ENCODE data around the gene PABPC4L.

The PABPC4L gene

DNA sequence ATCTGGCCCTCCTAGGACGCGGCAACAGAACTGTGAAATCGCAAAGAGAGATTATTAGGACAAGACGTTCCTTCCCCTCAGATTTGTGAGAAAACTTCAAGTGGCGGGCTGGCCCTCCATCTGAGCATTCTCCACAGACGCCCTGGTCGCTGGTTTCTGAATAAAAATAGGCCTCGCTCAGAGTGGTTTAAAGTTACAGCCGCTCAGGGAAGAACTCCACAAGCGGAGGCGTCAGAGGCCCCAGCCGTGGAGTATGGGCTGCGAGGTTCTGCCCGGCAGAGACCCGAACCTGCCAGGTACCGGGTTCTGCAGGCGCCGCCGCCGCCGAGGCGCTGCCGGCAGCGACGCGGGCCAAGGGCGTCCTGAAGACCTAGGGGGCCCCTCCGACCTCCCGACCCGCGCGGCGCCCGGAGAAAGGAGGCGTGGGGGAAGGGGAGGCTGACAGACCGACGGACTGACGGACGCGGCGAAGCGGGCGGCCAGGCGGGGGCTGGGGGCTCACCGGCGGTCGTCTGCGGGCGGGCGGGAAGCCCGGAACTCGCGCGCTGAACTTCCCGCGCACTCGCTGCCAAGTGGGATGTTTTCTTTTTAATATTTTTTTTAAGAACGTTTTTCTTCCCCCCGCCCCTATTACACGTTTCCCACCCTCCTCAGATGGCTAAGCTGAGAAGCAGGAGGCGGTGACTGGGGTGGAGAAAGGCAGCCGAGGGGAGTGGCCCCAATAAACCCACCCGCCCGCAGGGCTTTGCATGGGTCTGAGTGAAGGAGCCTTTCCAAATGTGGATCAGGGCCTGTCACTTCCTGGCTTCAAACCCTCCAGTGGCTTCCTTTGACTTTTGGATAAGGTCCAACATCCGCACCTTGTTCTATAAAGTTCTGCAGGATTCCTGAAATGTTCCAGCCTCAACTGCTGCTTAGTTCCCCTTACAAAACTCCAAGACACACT, at the start of gene PABPC4L:
TSS of gene PABPC4L (minus strand) at position 574 of the 946 bp plus-strand sequence. CDS start 770 bp downstream, outside the sequence.
- no peak for TF ChIP-seq FOXK2 (IDR thresholded peaks at IDR 0.05)
- no peak for TF ChIP-seq HDGF (IDR thresholded peaks at IDR 0.05; ENCODE audit: borderline replicate concordance)
- peak; percentile 46; the same call in 1 of the 2 replicates for TF ChIP-seq FOXM1 (IDR thresholded peaks at IDR 0.05; ENCODE audit: borderline replicate concordance)
- peak; percentile 48; the same call in 1 of the 2 replicates for TF ChIP-seq ZNF384 (IDR thresholded peaks at IDR 0.05)
- TF ChIP-seq CTBP1 (IDR thresholded peaks at IDR 0.05; ENCODE audit: borderline replicate concordance): 0 out of 2 replicates have a peak, but pooled peaks have one; percentile 12
- peak; percentile 65; the same call in 1 of the 2 replicates for TF ChIP-seq L3MBTL2 (conservative IDR thresholded peaks at IDR 0.05)
- no peak for TF ChIP-seq NFRKB (IDR thresholded peaks at IDR 0.05)
- TF ChIP-seq ELF4 (IDR thresholded peaks at IDR 0.05): no peak
- no peak for TF ChIP-seq TARDBP (IDR thresholded peaks at IDR 0.05)
- TF ChIP-seq BHLHE40 (IDR thresholded peaks at IDR 0.05; ENCODE audit: borderline replicate concordance): no peak
- TF ChIP-seq SP1 (IDR thresholded peaks at IDR 0.05): no peak
- TF ChIP-seq, protein P1, sequence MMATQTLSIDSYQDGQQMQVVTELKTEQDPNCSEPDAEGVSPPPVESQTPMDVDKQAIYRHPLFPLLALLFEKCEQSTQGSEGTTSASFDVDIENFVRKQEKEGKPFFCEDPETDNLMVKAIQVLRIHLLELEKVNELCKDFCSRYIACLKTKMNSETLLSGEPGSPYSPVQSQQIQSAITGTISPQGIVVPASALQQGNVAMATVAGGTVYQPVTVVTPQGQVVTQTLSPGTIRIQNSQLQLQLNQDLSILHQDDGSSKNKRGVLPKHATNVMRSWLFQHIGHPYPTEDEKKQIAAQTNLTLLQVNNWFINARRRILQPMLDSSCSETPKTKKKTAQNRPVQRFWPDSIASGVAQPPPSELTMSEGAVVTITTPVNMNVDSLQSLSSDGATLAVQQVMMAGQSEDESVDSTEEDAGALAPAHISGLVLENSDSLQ (IDR thresholded peaks at IDR 0.05): 0 out of 2 replicates have a peak, but pooled peaks have one; percentile 2
- no peak for TF ChIP-seq FOXA1 (IDR thresholded peaks at IDR 0.05)
- TF ChIP-seq SUZ12 (IDR thresholded peaks at IDR 0.05): no peak
- no peak for TF ChIP-seq ARNT (IDR thresholded peaks at IDR 0.05)
- TF ChIP-seq LEF1 (IDR thresholded peaks at IDR 0.05; ENCODE audit: borderline replicate concordance): no peak
- ChIA-PET POLR2A (no interaction called here), CTCF (no interaction called here)
- DNase-seq (ENCODE audit: extremely low spot score): peak; percentile 72

DNA sequence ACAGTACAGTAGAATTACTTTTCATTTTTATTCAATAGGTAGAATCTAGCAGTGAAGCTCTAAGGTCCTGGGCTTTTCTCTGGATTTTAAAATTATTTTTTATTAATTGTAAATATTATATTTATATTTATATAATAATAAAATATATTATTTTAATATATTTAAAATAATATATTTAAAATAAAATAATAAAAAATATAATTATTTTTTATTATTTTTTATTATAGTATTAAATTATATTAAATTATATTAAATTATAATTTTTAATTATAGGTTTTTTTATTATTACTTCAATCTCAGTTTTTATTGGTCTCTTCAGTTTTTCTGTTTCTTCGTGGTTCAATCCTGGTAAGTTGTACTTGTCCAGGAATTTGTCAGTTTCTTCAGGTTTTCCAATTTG, 49.7 kb upstream of the PABPC4L start:
- no peak for DNase-seq (ENCODE audit: extremely low spot score)
- POLR2A ChIA-PET: no interaction called here
- TF ChIP-seq ELF4 (IDR thresholded peaks at IDR 0.05) (no peak), BHLHE40 (IDR thresholded peaks at IDR 0.05; ENCODE audit: borderline replicate concordance) (no peak), L3MBTL2 (conservative IDR thresholded peaks at IDR 0.05) (no peak), SP1 (IDR thresholded peaks at IDR 0.05) (no peak), SUZ12 (IDR thresholded peaks at IDR 0.05) (no peak), ARNT (IDR thresholded peaks at IDR 0.05) (no peak), TARDBP (IDR thresholded peaks at IDR 0.05) (no peak), FOXM1 (IDR thresholded peaks at IDR 0.05; ENCODE audit: borderline replicate concordance) (no peak), NFRKB (IDR thresholded peaks at IDR 0.05) (no peak), FOXK2 (IDR thresholded peaks at IDR 0.05) (no peak), ZNF384 (IDR thresholded peaks at IDR 0.05) (no peak), FOXA1 (IDR thresholded peaks at IDR 0.05) (no peak), CTBP1 (IDR thresholded peaks at IDR 0.05; ENCODE audit: borderline replicate concordance) (no peak)
- TF ChIP-seq, protein P1 (IDR thresholded peaks at IDR 0.05): no peak
- CTCF ChIA-PET: no interaction called here

DNA sequence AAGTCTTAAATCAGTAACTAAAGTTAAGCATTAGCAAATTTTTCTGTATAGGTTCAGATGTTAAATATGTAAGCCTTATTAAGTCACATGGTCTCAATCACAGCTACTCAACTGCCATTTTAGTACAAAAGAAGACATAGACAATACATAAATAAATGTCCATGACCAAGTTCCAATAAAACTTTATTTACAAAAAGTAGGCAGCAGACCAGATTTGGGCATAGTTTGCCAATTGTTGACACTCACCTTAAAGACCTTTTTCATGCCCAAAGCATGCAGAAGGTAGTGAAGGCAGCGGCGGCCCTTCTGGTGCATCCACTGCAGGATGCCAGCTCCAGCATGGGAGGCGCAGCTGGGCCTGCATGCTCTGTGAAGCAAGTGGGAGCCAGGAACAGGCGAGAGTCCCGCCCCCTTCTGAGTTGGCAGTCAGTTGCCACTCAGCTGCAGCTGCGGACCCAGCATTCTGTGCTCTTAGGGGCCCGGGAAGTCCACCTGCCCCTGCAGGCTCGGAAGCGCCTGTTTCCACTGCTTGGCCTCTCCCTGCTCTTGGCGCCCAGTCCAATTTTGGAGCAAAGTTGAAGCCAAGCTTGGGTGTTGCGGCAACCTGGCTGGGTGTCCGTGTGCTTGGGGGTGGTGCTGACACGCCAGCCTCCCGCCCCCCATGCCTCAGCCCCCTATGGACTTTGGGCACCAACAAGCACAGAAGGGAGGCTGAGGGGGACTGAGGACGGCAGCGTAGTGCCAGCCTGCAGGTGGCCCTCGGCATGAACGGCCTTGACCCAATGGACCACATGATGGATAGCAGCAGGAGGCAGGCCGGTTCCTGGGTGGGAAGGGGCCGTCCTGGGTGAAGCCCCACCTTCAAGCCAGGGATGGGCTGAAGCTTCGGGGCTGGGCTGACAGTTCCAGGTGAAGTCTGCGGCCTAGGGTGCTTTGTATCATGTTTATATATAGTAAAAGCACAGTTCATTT, 42.4 kb upstream of the PABPC4L start:
- POLR2A ChIA-PET: no interaction called here
- no peak for DNase-seq (ENCODE audit: extremely low spot score)
- CTCF ChIA-PET: no interaction called here
- TF ChIP-seq FOXK2 (IDR thresholded peaks at IDR 0.05): no peak
- TF ChIP-seq ARNT (IDR thresholded peaks at IDR 0.05): no peak
- no peak for TF ChIP-seq SP1 (IDR thresholded peaks at IDR 0.05)
- TF ChIP-seq SUZ12 (IDR thresholded peaks at IDR 0.05): no peak
- no peak for TF ChIP-seq FOXA1 (IDR thresholded peaks at IDR 0.05)
- no peak for TF ChIP-seq LEF1 (IDR thresholded peaks at IDR 0.05; ENCODE audit: borderline replicate concordance)
- TF ChIP-seq, protein P1 (IDR thresholded peaks at IDR 0.05): no peak
- no peak for TF ChIP-seq TARDBP (IDR thresholded peaks at IDR 0.05)

DNA sequence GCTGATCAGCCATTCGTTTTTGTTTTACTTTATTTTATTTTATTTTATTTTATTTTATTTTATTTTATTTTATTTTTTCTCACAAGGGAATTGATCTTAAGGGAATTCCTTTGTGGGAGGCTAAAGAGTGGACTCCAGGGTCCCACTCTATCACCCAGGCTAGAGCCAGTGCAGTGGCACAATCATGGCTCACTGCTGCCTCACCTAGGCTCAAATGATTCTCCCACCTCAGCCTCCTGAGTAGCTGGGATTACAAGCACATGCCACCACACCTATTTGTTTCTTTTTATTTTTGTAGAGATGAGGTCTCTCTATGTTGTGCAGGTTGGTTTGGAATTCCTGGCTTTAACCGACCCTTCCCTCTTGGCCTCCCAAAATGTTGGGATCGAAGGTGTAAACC, 17.5 kb upstream of the PABPC4L start:
- CTCF ChIA-PET: no interaction called here
- no peak for DNase-seq (ENCODE audit: extremely low spot score)
- no peak for TF ChIP-seq ARNT (IDR thresholded peaks at IDR 0.05)
- no peak for TF ChIP-seq NFRKB (IDR thresholded peaks at IDR 0.05)
- no peak for TF ChIP-seq SUZ12 (IDR thresholded peaks at IDR 0.05)
- no peak for TF ChIP-seq TARDBP (IDR thresholded peaks at IDR 0.05)
- TF ChIP-seq HDGF (IDR thresholded peaks at IDR 0.05; ENCODE audit: borderline replicate concordance): no peak
- TF ChIP-seq SP1 (IDR thresholded peaks at IDR 0.05): no peak
- no peak for TF ChIP-seq ELF4 (IDR thresholded peaks at IDR 0.05)
- no peak for TF ChIP-seq CTBP1 (IDR thresholded peaks at IDR 0.05; ENCODE audit: borderline replicate concordance)
- TF ChIP-seq ZNF384 (IDR thresholded peaks at IDR 0.05): no peak
- TF ChIP-seq LEF1 (IDR thresholded peaks at IDR 0.05; ENCODE audit: borderline replicate concordance): no peak
- no peak for TF ChIP-seq FOXK2 (IDR thresholded peaks at IDR 0.05)
- no peak for TF ChIP-seq BHLHE40 (IDR thresholded peaks at IDR 0.05; ENCODE audit: borderline replicate concordance)
- TF ChIP-seq, protein P1 (IDR thresholded peaks at IDR 0.05): no peak
- POLR2A ChIA-PET: no interaction called here

Data from HEK293T (cell line).